Urothelium cell line (cell line): ENCODE data around the gene PRDX5.
"Not testable (repeated sequence)": the region's sequence is repeated elsewhere in the genome, so short reads cannot be mapped to it uniquely, and the experiment has no call there.

Source experiments
- DNase-seq: peaks from one replicate; pipeline ENCODE4 v3.0.0; 2011; ENCODE audit warnings: low spot score, mixed read lengths
- FAIRE-seq: peaks from 2 replicates; lab custom pipeline; 2011; peaks lifted over from hg19 to GRCh38; lab: Jason Lieb, UNC

Gene PRDX5

DNA sequence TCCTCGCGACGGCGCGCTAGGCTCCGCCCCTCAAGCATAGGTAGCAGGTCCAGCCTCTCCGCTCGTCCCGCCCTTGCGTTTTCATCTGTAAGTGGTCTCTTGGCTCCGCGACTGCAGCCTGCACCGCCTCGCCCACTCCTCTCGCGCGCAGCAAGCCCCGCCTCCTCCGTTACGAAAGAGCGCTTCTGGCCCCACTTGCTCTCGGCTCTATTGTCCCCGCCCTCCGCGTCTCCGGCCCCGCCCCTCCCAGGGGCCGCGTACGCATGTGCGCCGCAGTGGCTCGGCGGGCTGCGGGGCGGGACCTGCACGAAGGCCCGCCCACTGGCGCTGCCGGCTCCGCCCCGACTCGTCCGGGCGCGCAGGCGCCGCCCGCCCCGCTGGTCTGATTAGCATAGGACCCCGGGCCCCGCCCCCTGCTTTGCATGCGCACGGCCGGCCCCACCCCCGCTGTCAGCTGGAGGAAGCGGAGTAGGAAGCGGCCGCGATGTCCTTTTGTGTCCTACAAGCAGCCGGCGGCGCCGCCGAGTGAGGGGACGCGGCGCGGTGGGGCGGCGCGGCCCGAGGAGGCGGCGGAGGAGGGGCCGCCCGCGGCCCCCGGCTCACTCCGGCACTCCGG, 12.7 kb upstream of the PRDX5 start, which contains the start of gene ESRRA:
Gene ESRRA, plus strand, starts transcription at position 450 of the 616 bp plus-strand sequence. CDS start 1,656 bp downstream, outside the sequence.
- DNase-seq, result peak; percentile 99
- peak; percentile 84 for FAIRE-seq

DNA sequence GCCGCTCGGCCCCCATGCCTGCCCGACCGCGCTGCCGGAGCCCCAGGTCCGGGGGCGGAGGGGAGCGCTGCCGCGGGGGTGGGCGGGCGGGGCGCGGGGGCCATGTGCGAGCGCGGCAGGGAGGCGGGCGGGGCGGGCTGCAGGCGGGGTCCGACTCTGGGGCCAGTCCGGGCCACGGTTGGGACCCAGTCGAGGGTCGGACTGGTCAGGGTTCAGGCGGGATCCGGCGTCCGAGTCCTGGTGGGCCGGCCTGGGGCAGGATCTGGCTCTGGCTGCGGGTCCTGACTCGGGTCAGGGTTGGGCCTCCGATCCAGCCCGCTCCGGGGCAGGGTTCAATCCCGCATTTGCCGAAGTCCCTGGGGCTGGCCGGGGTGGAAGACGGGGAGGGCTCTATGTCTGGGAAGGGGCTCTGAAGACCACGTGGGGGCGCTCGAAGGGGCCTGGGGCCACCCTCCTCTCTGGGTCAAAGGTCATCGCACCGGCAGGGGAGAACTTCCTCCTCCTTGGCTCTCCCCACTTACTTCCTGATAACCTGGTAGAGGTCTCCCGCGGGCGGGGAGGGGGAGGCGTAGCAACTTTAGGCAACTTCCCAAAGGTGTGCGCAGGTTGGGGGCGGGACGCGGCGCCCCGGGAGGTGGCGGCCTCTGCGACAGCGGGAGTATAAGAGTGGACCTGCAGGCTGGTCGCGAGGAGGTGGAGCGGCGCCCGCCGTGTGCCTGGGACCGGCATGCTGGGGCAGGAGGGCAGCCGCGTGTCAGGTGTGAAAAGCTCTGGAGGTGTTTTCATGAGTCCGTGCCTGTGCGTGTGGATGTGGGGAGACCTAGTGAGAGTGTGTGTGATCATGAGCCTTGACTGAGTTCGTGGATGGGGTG, 12.0 kb upstream of the PRDX5 start:
- FAIRE-seq (no peak), DNase-seq (no peak)

DNA sequence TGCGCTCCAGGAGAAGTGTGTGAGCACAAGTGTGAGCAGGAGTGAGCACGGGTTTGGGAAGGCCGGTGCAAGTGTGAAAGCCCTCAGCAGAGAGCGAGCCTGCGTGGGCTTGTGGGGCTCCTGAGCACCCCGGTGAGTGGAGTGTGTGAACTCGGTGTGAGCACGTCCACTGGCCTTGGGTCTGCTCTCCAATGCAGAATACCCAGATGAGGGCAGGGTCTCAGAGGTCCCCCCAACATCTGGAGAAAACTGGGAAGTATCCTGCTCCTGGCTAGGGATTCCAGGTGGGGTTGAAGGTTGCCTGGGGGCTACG, 11.4 kb upstream of the PRDX5 start:
- no peak for DNase-seq
- FAIRE-seq, result no peak

DNA sequence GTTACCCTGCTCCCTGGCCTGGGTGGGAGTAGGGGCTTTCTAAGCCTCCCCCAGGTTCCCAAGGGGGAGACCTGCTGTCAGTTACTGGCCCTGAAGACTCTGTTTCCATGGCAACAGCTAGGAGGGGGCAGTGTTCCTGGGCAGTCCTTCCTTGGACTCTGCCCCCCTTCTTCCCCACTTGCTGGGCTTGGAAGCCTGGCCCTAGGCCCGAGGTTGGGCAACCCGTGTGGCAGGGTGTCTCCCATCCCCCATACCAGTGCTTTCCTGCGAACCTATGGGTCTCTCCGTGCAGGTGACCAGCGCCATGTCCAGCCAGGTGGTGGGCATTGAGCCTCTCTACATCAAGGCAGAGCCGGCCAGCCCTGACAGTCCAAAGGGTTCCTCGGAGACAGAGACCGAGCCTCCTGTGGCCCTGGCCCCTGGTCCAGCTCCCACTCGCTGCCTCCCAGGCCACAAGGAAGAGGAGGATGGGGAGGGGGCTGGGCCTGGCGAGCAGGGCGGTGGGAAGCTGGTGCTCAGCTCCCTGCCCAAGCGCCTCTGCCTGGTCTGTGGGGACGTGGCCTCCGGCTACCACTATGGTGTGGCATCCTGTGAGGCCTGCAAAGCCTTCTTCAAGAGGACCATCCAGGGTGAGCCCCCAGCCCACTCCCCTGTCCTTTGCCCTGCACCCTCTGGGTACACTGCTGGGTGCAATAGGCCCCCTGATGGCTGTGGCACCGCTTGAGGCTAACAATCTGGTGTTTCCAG, 10.9 kb upstream of the PRDX5 start:
- DNase-seq (no peak), FAIRE-seq (no peak)

DNA sequence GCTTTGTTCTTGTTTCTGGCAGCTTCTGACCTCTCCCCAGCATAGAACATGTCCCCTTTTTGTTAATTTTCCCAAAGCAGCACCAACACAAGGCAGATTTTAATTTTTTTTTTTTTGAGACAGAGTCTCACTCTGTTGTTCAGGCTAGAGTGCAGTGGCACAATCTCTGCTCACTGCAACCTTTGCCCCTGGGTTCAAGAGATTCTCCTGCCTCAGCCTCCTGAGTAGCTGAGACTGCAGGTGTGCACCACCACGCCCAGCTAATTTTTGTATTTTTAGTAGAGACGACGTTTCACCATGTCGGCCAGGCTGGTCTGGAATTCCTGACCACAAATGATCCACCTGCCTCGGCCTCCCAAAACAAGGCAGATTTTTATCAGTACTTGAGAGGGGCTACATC, 10.1 kb upstream of the PRDX5 start:
- FAIRE-seq, result not testable (repeated sequence)

DNA sequence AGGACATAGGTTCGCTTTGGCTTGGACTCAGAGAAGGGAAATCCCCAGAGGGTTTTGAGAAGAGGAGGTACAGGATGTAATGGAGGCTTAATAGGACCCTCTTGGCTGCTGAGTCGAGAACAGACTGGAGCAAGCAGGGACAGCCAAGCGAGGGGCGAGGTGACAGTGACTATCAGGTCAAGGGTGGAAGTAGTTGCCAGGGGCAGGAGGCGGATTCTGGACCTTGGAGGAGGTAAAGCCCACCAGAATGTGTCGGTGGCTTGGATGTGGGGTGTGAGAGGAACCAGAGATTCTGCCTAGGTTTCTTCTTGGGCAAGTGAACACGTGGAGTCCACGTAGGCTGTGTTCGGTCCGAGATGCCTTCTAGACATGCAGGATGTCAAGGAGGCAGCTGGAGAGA, 5.0 kb upstream of the PRDX5 start:
- FAIRE-seq, result no peak
- DNase-seq, result no peak

More for the DNA sequence above, 10.1 kb upstream of the PRDX5 start:
- DNase-seq, result not testable (repeated sequence)

DNA sequence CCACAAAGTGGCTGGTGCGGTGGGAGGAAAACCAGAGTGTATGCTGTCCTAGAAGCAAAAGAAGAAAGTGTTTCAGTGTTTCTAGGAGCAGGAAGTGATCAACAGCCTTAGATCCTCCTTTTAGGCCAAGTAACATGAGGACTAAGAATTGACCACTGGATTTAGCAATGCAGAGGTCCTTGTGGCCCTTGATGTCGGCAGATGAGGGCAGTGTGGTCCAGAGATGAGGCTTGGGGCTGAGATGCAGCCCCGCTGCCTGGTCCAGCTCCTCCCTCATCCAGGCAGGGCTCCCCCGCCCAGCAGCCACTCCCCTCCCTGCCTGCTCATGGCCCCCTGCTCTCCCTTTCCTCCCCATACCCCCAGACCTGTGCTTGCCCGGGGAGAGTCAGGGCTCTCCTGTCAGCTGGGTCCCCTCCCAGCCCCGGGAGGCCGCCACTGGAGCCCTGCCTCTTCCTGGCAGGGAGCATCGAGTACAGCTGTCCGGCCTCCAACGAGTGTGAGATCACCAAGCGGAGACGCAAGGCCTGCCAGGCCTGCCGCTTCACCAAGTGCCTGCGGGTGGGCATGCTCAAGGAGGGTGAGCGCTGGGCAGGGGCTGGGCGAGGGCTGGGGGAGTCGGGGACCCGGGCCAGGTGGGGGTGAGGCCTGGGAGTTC, 4.3 kb upstream of the PRDX5 start:
- no peak for FAIRE-seq
- DNase-seq, result no peak

DNA sequence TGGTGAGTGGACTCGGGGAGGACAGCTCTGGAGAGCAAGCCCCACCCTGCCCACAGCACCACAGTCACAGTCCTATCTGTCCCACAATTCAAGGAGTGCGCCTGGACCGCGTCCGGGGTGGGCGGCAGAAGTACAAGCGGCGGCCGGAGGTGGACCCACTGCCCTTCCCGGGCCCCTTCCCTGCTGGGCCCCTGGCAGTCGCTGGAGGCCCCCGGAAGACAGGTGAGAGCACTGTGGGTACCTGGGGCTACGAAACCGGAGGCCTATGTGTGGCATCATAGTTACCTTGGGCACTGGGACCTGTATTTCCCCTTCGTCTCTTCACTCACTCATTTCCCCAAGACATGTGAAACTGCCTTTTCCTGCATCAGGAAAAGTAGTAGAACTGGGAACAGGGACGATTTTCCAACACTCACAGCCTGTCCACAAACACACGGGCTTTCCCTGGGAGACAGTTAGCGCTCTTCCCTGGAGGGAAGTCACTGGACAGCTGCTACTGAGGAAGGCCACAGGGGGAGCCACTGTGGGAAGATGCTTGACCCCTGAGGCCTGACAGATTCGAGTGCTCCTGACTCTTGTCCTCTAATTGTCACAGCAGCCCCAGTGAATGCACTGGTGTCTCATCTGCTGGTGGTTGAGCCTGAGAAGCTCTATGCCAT, 3.6 kb upstream of the PRDX5 start:
- no peak for DNase-seq
- FAIRE-seq, result no peak

DNA sequence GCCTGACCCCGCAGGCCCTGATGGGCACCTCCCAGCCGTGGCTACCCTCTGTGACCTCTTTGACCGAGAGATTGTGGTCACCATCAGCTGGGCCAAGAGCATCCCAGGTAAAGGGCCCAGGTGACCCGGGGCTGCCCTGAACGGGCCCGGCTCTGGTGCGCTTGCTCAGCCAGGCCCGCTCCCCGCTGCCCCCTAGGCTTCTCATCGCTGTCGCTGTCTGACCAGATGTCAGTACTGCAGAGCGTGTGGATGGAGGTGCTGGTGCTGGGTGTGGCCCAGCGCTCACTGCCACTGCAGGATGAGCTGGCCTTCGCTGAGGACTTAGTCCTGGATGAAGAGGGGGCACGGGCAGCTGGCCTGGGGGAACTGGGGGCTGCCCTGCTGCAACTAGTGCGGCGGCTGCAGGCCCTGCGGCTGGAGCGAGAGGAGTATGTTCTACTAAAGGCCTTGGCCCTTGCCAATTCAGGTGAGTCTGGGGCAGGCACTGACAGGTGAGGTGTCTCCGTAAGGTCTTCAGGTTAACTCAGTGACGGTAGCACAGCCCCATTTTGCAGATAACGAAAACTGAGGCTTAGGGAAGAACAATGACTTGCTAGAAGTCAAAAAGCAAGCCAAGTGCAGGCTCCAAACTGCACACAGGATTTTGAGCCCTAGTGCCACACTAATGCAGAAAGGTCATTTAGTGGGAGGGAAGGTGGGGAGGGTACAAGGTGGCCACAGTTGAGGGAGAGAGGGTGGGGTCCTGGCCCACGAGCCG, 2.9 kb upstream of the PRDX5 start:
- FAIRE-seq, result no peak
- no peak for DNase-seq

DNA sequence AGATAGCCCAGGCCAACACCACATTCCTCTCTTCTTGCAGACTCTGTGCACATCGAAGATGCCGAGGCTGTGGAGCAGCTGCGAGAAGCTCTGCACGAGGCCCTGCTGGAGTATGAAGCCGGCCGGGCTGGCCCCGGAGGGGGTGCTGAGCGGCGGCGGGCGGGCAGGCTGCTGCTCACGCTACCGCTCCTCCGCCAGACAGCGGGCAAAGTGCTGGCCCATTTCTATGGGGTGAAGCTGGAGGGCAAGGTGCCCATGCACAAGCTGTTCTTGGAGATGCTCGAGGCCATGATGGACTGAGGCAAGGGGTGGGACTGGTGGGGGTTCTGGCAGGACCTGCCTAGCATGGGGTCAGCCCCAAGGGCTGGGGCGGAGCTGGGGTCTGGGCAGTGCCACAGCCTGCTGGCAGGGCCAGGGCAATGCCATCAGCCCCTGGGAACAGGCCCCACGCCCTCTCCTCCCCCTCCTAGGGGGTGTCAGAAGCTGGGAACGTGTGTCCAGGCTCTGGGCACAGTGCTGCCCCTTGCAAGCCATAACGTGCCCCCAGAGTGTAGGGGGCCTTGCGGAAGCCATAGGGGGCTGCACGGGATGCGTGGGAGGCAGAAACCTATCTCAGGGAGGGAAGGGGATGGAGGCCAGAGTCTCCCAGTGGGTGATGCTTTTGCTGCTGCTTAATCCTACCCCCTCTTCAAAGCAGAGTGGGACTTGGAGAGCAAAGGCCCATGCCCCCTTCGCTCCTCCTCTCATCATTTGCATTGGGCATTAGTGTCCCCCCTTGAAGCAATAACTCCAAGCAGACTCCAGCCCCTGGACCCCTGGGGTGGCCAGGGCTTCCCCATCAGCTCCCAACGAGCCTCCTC, 2.0 kb upstream of the PRDX5 start:
- DNase-seq, result not testable (repeated sequence)

DNA sequence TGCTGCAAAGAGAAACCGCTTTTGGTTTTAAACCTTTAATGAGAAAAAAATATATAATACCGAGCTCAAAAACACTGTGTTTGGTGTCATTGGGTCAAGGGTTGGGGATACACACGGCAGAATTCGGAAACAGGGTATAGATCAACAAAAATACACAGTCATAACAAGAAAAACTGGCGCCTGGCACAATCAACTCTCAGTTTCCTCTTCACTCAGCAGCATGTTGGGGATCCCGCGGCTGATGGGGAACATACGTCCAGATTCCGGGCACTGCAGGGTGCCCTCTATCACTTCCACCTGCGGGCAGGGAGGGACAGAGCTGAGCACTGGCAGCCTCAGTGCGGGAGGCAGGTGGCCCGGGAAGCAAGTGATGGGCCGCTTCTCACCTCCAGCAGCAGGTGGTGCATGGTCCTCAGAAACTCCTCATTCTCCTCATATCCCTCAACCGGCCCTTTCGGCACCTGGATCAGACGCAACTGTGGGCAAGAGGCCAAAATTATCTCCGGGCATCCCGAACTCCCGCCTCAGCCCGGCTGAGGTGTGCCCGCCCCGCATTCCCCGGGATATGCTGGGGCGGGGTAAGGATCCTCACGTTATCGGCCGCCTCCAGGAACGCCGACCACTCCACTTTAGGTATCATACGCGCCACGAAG, 1.1 kb upstream of the PRDX5 start:
- no peak for DNase-seq
- FAIRE-seq, result no peak

More for the DNA sequence above, 2.0 kb upstream of the PRDX5 start:
- FAIRE-seq, result not testable (repeated sequence)

DNA sequence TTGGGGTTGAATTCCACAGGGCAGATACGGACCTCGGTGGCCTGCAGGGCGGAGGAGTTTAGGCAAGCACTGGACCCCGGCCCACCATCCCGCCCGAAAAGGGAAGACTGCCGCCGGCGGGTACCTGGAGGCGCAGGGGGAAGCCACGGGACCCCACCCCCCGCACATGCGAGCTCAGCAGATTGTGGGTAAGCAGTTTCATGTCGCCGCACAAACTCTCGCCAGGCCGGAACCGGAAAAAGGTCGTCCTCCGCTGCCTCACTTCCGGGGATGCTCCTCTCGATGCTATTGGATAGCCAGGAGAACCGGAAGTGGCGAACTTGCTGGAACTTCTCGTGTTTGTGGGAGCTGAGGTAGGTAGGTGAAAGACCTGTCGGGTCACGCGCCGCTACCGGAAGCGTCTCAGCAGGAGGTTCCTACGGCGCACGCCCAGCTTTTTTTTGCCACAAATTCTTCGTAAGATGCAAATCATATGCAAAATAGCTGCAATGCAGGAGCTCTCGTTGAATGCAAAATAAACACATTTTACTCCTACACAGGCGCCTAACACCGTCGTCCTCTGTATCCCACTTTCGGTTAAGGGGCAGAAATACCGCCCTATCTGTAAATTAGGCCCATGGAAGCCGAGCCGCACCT, 478 bp upstream of the PRDX5 start, which contains the start of gene TRMT112:
Gene TRMT112, minus strand, starts transcription at position 235 of the 636 bp plus-strand sequence. Its CDS starts 33 bp downstream, at position 202.
- DNase-seq (peak; percentile 90), FAIRE-seq (peak; percentile 86)

DNA sequence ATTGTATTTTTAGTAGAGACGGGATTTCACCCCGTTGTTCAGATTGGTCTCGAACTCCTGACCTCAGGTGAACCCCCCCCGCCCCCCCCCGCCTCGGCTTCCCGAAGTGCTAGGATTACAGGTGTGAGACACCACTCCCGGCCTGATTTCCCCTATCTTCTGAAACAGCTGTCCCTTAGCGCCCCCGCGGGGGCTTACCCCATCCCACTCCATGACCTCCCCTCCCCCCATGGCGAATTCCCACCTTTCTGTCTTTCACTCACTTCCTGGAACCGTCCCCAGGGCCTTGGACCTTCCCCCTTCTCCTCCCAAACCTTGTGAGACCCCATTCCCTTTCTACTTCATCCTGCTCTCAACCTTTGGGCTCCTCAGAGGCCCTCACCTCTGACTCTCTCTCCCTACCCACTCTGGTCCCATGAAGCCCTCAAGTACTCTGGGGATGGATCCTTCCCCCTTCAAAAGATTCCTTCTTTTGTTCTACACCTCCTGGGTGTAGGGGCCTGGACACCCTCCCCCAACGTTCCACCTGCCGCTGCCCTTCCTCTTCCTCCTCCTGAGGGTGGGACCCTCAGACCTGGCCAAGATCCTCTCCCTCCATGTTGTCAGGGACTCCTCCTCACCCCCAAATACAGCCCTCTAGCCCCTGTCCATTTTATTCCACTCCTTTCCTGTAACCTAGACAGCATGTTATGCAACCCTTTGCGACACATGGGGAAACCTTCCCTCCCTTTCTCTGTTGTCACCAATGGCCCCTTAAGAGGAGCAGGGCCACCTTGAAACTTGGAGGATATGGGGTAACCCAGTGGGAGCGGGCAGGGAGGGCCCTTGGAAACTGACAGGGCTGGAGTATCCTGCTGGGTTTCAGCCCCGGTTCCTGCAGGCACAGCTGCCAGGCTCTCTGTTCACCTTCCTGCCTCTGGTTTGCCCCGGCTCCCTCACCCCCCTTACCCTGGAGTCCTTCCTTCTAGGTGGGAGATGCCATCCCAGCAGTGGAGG, 1.1 kb downstream of the PRDX5 start:
- DNase-seq (no peak), FAIRE-seq (no peak)

DNA sequence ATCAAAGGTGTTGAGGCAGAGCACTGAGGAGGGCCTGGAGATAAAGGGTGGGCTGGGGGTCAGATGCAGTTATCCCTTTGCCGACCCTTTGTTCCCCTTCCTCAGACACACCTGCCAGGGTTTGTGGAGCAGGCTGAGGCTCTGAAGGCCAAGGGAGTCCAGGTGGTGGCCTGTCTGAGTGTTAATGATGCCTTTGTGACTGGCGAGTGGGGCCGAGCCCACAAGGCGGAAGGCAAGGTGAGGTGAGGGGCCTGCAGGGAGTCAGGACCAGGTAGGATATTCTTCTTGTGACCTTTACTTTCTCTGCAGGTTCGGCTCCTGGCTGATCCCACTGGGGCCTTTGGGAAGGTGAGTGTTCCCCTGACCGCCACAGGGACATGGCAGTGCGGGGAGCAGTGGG, 2.6 kb downstream of the PRDX5 start:
- DNase-seq, result no peak
- no peak for FAIRE-seq

DNA sequence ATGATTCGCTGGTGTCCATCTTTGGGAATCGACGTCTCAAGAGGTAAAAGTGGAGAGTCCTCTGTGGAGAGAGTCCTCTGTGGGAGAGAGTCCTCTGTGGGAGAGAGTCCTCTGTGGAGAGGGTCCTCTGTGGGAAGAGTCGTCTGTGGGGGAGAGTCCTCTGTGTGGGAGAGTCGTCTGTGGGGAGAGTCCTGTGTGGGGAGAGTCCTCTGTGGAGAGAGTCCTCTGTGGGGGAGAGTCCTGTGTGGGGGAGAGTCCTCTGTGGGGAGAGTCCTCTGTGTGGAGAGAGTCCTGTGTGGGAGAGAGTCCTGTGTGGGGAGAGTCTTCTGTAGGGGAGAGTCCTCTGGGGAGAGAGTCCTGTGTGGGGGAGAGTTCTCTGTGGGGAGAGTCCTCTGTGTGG, 3.1 kb downstream of the PRDX5 start:
- no peak for FAIRE-seq
- DNase-seq, result no peak

DNA sequence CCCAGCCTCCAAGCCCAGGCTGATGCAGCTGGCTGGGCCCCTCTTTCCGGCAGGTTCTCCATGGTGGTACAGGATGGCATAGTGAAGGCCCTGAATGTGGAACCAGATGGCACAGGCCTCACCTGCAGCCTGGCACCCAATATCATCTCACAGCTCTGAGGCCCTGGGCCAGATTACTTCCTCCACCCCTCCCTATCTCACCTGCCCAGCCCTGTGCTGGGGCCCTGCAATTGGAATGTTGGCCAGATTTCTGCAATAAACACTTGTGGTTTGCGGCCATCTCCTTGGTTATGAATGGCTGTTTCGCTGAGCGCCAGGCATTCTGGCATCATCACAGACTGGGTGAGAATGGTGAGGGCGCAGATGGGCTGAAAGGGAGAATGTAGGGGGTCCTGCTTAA, 3.6 kb downstream of the PRDX5 start:
- DNase-seq (peak; percentile 75), FAIRE-seq (peak; percentile 40)

DNA sequence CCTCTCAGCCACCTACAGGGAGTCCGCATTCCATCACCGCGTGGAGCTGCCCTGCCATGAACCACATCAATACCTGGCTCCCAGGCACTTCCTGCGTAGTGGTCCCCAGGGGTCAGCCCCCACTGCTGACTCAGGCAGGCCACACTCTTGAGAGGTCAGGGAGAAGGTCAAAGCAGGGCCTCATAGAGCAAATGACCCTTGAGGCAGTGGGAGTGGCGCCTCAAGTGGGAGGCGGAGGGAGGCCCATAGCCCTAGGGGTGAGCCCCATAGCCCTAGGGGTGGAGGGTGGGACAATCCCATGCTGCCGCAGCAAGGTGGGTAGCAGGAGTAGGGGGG, 5.0 kb downstream of the PRDX5 start:
- no peak for FAIRE-seq

More for the DNA sequence above, 5.0 kb downstream of the PRDX5 start:
- no peak for DNase-seq
